ENCODE measurements around the gene SURF1.

- TF ChIP-seq STAT3 (IDR thresholded peaks at IDR 0.05; ENCODE audit: low read depth, low read length) (no peak), POLR2A (IDR thresholded peaks at IDR 0.05; ENCODE audit: low read depth, low read length) (no peak)
Observed at GRCh38 chr9:133375116-133375723, 18.9 kb upstream of the SURF1 start.
